Inferior parietal cortex (tissue), 1 donor: ENCODE measurements around the gene UBE2B.
"Not testable (repeated sequence)": the region's sequence is repeated elsewhere in the genome, so short reads cannot be mapped to it uniquely, and the experiment has no call there.

Experiments used
- DNase-seq: peaks from one replicate; pipeline ENCODE4 v3.0.0-alpha.2; 2016; ENCODE audit errors: extremely low spot score

Gene UBE2B

DNA sequence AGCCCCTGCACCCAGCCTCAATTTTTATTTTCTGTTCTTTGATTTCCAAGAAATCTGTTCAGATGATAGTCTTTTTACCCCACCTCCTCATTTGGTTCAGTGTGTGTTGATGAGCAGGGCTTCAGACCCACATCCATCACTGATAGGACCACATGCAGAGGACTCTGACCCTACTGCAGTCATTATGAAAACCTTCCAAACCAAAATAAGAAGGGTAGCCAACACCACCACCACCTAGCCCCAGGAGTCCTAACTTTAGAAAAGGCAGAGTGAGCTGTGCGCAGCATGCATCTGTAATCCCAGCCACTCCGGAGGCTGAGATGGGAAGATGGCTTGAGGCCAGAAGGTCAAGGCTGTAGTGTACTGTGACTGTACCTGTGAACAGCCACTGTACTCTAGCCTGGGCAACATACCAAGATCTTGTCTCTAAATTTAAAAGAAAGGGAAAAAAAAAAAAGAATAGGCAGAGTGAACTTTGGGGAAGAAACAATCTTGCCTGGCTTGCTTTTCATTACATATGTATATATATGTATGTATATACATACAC lies 27.3 kb downstream of the UBE2B start:
- DNase-seq = no peak

DNA sequence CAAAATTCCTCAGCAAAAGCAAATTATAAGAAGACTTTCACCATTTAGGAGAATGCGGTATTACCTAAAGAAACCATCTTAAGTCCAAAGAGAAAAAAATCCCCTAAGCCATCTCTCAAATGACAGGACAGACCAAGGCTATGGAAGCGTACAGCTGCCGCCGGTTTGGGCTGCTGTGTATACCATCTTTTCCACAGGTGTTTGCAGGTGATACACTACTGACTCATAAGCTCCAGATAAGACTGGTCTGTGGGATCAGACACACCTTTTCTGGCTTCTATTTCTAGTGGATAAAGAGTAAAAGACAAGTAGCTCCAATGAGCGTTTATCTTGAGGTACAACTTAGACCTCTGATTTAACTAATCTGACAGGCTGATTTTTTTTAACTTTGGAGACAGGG lies 32.6 kb downstream of the UBE2B start:
- no peak for DNase-seq

DNA sequence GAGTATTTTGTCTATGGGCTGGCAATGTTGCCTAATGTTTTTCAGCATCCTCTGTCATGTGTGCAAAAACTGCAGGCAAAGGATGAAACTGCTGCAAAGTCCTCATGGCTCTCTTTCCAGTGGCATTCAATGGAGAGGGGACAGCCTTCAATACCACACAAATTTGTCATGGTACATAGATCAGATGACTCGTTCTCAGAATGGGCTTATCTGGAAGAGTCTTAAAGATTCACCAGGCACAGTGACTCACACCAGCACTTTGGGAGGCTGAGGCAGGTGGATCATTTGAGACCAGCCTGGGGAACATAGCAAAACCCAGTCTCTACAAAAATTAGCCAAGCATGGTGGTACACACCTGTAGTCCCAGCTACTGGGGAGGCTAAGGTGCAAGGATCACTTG lies 35.0 kb downstream of the UBE2B start:
- DNase-seq = no peak

DNA sequence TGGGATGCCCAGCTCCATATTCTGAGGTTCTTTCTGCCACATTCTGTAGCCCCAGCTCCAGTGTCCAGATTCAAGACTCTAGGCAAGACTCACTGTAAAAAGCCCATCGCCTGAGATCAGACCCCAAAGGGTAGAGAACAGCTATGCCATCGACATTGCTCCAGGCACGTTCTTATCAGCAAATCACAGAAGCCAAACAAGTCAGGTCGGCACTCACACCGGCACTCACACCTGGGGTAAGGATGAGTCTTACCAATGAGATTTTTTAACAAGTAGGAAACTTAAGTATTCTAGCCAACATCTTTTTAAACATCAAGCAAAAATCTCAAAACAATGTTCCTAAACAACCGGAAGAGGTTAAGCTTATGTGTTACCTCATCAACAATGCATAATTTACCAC lies 38.0 kb downstream of the UBE2B start:
- DNase-seq = no peak

DNA sequence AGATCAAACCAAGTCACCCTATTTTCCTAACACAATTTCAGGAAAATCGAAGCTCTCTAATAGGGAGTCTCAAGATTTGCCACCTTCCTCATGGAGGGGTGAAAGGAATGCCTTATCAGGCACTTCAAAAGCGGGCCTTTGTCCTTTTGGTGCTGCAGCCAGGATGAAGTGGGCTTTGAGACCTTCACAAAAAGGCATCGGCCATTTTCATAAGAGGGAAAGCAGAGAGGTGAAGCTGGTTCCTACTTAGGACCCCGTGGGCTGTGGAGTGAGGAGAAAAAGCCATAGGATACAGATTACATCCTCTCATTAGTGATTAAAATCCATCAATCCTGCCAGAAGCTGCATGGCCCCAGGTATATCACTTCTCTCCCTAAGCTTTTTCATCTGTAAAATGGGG lies 39.5 kb downstream of the UBE2B start:
- DNase-seq = no peak

DNA sequence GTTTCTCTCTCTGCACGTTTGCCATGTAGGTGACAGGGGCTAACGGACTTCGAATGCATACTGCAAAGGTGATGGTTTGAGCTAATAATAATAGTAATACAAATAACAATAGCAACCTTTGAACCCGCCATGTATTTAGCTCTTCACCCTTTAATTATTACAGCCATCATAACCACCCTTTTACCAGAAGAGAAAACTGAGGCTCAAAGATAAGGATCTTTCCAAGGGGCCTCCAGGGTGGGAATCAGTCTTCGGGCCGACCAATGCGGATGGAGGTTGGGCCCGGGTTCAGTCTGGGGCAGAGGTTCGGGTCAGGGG lies 39.8 kb downstream of the UBE2B start:
- no peak for DNase-seq

DNA sequence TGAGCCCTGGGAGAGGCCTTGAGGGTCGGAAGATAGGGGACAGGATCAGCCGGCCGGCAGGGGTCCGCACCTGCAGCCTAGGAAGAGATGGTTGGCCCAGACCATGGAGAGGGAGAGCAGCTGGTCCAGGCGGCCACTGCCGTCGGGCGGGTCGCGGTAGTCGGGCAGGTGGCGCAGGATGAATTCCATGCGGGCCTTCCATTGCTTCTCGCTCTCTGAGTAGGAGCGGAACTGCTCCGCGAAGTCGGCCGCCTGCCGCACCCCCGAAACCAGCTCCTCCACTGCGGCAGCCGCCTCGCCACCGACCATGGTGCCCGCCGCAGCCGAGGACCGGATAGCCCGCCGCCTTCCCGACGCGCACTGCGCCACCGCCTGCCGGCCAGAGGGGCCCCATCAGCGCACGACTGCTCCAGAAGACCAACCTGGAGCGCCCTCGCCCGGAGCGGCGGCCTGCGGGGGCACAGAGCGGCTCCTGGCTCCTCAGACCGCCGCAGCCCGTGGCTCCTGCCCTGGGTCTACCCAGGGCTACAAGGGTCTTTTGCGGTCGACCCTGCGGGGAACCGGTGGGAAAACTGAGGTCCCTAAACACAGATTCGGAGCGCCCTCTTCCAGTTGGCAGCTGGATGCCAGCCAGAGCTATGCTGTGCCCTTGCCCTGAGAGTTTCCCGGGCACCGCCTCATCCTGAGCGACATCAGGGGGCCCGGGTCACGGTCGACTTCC lies 40.3 kb downstream of the UBE2B start, which contains the start of gene CDKN2AIPNL:
Gene CDKN2AIPNL (minus strand): TSS at position 336 of the 721 bp plus-strand sequence. CDS start 27 bp downstream, at position 309.
- peak; percentile 91 for DNase-seq

DNA sequence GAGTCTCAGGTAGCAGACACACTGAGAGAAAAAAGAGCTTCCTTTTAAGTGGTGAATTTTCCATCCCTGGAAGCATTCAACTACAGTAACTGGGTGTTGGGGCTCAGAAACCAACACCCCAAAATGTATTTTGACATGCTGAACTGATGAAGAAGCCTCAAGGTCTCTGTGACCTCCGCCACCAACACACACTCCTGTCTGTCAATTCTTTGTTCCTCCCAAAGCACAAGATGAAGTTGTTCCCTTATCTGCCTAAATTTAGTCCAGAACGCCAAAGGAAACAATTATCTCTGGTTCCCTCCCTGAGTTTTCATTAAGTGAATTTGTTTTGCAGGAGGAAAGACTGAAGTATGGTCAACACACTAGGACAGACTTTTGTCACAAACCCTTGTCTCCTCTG lies 41.7 kb downstream of the UBE2B start:
- no peak for DNase-seq

DNA sequence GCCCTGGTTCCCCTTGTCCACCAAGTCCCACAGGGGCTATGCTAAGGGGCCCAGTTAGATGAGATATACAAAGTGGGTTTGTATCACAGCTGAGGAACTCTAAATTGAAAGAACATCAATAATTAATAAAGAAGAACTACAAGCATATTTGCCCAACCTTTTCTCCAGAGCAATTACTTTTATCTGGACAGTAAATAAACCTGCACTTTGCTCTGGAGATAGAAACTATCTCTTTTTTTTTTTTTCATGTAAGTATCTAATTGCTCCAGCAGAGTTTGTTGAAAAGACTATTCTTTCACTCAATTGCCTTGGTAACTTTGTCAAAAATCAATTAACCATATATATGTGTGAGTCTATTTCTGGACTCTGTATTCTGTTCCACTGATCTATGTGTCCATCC lies 46.3 kb downstream of the UBE2B start:
- no peak for DNase-seq

DNA sequence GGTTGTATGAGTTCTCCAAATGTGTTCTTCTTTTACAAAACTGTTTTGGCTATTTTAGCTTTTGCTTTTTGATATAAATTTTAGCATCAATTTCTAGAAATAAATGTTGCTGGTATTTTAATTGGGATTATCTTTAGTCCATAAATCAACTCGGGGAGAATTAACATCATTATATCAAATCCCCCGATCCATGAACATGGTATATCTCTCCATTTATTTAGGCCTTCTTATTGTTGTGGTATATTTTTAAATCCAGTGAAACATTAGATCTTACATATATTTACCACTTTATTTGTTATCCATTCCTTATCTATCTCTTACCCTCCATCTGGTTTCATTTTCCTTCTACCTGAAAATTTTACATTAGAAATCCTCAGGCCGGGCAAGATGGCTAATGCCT lies 47.6 kb downstream of the UBE2B start:
- DNase-seq = no peak

DNA sequence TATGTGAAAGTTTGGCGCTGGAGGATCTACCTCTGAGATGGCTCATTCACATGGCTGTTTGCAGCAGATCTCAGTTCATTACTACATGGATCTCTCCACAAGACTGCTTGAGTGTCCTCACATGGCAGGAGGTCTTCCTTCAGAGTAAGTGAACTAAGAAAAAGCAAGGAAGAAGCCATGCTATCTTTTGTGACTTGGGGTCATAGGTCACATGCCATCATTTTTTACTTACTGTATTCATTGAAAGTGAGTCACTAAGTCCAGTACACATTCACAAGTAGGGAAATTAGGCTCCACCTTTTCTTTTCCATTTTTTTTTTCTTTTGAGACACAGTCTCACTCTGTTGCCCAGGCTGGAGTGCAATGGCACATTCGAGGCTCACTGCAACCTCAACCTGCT lies 49.0 kb downstream of the UBE2B start:
- no peak for DNase-seq

DNA sequence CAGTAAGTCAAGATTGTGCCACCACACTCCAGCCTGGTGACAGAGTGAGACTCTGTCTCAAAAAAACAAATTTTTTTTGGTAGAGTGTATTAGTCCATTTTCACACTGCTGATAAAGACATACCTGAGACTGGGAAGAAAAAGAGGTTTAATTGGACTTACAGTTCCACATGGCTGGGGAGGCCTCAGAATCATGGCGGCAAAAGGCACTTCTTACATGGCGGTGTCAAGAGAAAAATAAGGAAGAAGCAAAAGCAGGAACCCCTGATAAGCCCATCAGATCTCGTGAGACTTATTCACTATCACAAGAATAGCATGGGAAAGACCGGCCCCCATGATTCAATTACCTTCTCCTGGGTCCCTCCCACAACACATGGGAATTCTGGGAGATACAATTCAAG lies 49.7 kb downstream of the UBE2B start:
- DNase-seq = not testable (repeated sequence)

DNA sequence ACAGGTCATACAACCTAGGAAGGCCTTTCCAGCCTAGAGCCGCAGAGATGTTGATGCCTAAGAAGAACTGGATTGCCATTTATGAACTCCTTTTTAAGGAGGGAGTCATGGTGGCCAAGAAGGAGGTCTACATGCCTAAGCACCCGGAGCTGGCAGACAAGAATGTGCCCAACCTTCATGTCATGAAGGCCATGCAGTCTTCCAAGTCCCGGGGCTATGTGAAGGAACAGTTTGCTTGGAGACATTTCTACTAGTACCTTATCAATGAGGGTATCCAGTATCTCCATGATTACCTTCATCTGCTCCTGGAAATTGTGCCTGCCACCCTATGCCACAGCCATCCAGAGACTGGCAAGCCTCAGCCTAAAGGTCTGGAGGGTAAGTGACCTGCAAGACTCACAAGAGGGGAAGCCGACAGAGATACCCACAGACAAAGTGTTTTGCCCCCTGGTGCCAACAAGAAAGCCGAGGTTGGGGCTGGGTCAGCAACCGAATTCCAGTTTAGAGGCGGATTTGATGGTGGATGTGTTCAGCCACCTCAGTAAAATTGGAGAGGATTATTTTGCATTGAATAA lies 51.5 kb downstream of the UBE2B start:
- DNase-seq = no peak

DNA sequence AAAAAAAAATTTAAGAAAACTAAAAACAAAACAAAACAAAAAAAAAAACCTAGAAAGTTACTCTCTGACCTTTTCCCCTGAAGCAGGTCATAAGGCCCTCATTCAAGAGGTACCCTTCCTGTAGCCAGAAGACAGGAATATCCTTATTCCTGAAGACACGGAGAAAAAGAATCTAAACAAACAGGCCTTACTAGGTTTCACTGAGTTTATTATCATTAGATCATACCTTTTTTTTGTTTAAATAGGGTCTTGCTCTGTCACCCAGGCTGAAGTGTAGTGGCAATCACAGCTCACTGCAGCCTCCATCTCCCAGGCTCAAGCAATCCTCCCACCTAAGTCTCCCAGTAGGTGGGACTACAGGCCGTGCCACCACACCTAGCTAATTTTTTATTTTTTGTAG lies 52.0 kb downstream of the UBE2B start:
- no peak for DNase-seq

DNA sequence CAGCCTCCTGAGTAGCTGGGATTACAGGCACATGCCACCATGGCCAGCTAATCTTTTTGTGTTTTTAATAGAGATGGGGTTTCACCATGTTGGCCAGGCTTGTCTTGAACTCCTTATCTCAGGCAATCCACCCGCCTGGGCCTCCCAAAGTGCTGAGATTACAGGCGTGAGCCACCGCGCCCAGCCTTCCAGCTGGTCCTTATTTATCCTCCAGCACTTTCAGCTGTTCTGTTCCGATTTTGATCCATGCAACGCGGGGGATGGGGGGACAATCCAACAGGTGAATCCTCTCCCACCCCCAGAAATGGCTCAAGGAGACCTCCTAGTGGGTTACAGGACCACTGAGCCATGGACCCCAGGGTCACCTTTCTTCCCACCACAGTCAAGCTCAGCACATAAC lies 55.0 kb downstream of the UBE2B start:
- DNase-seq = no peak

DNA sequence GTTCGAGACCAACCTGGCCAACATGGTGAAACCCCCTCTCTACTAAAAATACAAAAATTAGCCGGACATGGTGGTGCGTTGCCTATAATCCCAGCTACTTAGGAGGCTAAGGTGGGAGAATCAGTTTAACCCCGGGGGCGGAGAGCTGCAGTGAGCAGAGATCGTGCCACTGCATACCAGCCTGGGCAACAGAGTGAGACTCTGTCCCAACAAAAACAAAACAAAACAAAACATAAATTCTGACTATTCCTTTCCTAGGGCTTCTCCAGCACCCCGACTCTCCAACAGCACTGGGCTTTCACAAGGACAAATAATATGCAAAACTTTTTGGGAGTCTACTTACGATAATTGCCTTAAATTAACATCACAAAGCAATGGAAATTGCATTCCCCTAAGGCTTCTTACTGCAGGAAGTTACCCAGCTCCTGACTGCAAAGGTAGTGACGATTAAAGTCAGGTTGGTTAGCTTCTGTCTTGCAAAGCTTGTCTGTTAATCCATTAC lies 56.2 kb downstream of the UBE2B start:
- no peak for DNase-seq

DNA sequence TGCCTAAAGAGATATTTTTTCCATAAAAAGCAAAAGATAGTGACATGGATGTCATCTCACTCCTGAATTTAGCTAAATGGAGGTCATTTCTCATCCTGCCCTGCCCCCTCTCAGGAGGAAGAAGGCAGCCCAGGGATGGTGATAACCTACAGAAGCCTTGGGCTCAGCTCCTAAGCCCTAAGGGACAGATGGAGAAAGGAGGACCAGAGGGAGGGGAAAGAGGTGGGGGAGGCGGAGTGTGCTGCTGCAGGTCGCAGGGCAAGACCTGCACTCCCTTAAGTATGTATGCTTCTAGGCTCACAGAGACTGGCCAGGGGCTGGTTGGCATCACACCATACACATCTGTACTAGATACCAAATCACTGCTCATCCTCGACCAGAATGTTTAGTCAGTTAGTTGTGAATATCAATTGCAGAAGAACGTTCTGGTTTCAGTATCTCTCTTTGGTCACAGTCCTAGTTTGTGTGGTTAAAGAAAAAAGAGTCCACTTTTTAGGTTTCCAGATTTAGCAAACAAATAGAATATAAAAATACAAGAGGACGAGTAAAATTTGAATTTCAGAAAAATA lies 58.7 kb downstream of the UBE2B start:
- no peak for DNase-seq

DNA sequence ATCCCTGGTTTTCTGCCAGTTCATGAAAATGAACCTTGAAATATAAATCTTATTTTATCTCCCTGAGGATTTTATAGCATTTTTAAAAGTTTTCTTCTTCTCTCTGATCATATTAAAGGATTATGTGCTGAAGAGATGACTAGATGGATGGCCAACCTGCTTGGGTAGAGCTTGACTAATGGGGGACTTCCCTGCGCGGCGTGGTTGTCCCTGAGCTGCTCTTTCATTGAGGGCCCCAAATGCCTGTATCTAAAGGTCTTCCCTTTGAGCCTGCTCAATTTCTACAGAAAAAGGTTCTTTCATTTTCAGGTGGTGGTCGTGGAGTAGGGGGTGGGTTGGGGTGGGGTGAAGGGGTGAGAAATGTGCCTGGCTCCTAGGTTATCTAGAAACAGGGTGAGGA lies 60.8 kb downstream of the UBE2B start:
- DNase-seq = no peak

DNA sequence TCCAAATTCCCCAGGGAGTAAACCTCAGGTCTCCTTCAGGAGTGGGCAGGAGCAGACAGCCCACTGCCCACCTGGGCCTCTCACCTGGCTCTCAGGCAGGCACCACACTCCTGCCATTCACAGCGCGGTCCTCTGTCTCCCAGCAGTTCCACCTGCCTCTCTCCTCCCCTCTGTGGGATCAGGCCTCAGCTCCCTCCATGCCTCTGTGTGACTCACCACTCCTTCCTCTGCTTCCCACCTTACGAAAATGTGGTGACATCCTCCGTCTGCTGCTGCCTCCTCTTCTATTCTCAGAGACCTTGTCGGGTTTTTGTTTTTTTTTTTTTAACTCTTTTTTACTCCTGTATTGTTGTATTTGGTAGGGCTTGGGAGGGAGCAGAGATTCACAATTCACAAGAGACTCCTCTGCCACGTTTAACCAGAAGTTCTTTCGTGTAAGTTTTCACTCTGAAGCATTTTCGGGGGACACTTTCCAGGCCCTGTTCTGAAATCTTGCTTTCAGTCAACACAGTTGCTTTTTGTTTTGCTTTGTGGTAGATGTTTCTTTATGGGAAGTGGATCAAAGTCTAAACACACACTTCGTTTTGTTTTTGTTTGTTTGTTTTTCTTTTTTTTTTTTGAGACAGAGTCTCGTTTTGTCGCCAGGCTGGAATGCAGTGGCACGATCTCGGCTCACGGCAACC lies 61.4 kb downstream of the UBE2B start:
- DNase-seq = no peak

DNA sequence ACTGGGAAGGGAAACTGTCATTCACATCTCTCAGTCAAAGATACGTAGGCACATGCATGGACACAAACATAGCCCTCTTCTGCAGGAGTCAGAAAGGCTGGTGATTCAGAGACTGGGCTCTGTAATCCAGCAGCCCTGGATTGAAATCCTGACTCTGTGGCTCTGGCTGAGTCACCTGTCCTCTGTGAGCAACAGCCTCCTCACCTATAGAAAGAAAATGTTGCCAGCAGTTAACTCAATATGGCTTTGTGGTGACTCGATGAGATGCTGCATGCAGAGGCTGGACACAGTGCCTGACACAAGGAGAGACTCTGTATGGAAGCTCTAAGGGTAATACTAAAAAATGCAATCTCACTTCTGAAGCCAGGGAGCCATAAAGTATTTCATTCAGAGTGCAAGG lies 64.2 kb downstream of the UBE2B start:
- DNase-seq = no peak

DNA sequence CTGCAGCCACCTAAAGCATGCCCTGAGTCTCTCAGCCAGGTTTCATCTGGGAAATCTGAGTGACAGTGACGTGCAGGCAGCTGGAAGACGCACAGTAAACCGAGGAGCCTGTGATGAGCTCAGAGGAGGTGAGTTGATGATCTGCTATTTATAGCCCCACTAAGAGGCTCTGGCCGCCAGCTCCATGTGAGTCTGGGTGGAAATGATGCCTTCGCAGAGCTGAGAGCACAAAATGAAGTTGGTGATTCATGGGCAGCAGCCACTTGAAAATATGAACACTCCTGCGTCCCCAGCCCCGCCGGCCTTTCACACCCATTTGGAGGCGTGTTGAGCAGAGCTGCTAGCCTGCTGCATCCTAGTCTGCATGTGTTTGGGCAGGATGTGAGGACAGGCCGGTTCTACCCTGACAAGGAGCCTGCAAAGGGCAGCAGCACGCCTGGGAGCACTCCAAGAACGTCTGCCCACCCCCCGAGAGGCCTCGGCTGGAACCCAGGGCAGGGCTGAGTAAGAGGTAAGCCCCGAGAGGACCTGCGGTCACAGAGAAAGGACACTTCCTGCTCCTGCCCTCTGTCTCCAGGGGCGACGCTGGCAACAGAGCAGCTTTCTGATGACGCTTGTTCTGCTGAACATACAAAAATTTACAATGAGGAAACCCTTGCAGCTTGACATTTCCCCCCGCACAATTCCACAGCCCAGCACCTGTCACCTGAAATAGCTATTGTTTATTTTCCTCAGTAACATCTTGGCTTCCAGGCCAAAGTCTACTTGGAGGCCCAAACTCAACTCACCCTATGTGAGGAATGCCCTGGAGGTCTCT lies 65.4 kb downstream of the UBE2B start:
- peak; percentile 45 for DNase-seq
